Muscle layer of duodenum (tissue), 2 donors: ENCODE data around the gene PODXL2.

Experiments
- H3K27ac ChIP-seq: one replicate; pipeline ENCODE4 v1.7.0; 2013; ENCODE audit warnings: mild to moderate bottlenecking, low read length
- H3K27me3 ChIP-seq: one replicate; pipeline ENCODE4 v1.7.0; 2013; ENCODE audit warnings: low read depth, mild to moderate bottlenecking, control low read depth, low read length
- H3K36me3 ChIP-seq, 2 donors: one replicate each; pipeline ENCODE4 v1.7.0; 2013; ENCODE audit warnings: low read length in 2 of 2, control low read depth in 1 of 2, mild to moderate bottlenecking in 1 of 2; ENCODE audit not compliant: insufficient read depth in 2 of 2, control insufficient read depth in 1 of 2
- H3K4me1 ChIP-seq, 2 donors: one replicate each; pipeline ENCODE4 v1.7.0; 2013; ENCODE audit warnings: low read length in 2 of 2, mild to moderate bottlenecking in 2 of 2, control low read depth in 1 of 2, moderate library complexity in 1 of 2; ENCODE audit not compliant: insufficient read depth in 2 of 2, control insufficient read depth in 1 of 2
- H3K4me3 ChIP-seq, 2 donors: one replicate each; pipeline ENCODE4 v1.7.0; 2013; ENCODE audit warnings: low read length in 2 of 2, low read depth in 1 of 2, mild to moderate bottlenecking in 1 of 2
- H3K9me3 ChIP-seq, 2 donors: one replicate each; pipeline ENCODE4 v1.7.0; 2013; ENCODE audit warnings: low read length in 2 of 2, control low read depth in 1 of 2, mild to moderate bottlenecking in 1 of 2; ENCODE audit not compliant: control insufficient read depth in 1 of 2
- donor health status: healthy.

PODXL2 gene

DNA sequence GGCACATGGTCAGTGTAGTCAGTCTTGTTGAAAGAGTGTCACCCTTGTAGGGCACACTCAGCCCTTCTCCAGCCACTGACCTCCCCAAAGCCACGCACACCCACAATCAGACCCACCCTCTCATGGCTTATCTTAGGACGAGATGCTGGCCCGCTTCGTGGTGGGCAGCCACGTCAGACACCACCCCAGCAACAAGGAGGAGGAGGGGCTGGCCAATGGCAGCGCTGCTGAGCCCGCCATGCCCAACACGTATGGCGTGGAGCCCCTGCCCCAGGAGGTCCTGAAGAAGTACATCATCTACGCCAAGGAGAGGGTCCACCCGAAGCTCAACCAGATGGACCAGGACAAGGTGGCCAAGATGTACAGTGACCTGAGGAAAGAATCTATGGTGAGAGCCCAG is 10.1 kb upstream of the PODXL2 start:
- Histone ChIP-seq H3K27me3 (no peaks in the 10 kb centered on the region), H3K27ac (no peak overlapping the region), H3K9me3 (no peaks in the 10 kb centered on the region), H3K4me1 (no peaks in the 10 kb centered on the region), H3K4me3 (no peak overlapping the region), H3K36me3 (peaks cover 18 to 39% of the 10 kb centered on the region in 2 donors)

DNA sequence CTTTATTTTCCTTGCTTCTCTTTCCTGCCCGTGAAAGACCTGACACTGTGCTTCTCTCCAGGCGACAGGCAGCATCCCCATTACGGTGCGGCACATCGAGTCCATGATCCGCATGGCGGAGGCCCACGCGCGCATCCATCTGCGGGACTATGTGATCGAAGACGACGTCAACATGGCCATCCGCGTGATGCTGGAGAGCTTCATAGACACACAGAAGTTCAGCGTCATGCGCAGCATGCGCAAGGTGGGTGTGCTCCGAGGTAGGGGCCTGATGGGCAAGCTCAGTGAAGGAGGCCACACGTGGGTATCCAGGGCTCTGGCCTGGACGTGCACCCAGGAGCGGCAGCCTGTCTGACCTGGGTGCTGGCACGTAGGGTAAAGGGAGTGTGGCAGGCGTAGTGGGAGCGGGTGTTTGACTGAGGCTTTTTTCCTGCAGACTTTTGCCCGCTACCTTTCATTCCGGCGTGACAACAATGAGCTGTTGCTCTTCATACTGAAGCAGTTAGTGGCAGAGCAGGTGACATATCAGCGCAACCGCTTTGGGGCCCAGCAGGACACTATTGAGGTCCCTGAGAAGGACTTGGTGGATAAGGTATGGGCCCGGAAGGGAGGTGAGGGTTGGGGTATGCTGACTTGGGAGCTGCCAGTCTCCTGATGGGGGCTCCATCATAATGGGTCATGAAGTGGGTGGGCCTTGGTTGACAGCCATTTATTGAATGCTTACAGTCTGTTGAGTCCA is 8.2 kb upstream of the PODXL2 start:
- peaks cover 18 to 39% of the 10 kb centered on the region in 2 donors for H3K36me3 ChIP-seq
- no peaks in the 10 kb centered on the region for H3K27me3 ChIP-seq
- no peak overlapping the region for H3K27ac ChIP-seq
- no peaks in the 10 kb centered on the region for H3K9me3 ChIP-seq
- no peak overlapping the region for H3K4me3 ChIP-seq
- no peaks in the 10 kb centered on the region for H3K4me1 ChIP-seq

DNA sequence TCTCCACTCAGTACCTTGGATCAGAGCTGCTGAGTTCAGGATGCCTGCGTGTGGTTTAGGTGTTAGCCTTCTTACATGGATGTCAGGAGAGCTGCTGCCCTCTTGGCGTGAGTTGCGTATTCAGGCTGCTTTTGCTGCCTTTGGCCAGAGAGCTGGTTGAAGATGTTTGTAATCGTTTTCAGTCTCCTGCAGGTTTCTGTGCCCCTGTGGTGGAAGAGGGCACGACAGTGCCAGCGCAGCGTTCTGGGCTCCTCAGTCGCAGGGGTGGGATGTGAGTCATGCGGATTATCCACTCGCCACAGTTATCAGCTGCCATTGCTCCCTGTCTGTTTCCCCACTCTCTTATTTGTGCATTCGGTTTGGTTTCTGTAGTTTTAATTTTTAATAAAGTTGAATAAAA is 7.0 kb upstream of the PODXL2 start:
- Histone ChIP-seq H3K9me3 (no peaks in the 10 kb centered on the region), H3K4me3 (no peak overlapping the region), H3K4me1 (no peaks in the 10 kb centered on the region), H3K27me3 (no peaks in the 10 kb centered on the region), H3K27ac (no peak overlapping the region), H3K36me3 (peaks cover 11 to 30% of the 10 kb centered on the region in 2 donors)

DNA sequence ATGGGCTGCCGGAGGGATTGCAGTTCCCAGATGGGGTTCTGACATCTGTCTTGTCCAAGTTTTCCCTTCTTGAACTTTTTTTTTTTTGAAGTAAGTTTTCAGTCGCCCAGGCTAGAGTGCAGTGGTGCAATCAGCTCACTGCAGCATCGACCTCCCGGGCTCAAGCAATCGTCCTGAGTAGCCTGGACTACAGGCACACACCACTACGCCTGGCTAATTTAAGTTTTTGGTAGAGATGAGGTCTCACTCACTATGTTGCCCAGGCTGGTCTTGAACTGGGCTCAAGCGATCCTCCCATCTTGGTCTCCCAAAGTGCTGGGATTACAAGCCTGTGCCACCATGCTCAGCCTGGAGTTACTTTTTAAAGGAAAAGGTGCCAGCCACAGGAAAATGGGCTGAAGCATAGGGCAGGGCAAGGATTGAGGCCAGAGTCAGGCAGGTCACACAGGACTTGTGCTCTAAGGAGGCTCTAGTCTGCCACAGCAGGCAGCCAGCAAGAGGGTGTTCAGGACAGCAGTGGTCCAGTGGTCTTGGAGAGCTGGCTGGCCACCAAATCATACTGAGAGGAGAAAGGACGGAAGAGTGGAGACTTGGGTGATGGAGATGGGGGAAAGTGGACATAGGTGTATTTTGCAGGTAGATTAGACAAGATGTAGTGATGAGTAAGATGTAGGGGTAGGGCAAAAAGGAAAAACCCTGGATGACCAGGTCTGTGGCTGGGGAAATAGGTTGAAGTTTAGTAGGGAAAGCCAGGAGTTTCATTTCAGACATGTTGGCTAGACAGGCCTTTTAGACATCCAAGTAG is 6.0 kb upstream of the PODXL2 start:
- H3K36me3 ChIP-seq = peaks cover 8 to 21% of the 10 kb centered on the region in 2 donors
- H3K9me3 ChIP-seq = no peaks in the 10 kb centered on the region
- no peak overlapping the region for H3K27ac ChIP-seq
- no peaks in the 10 kb centered on the region for H3K27me3 ChIP-seq
- H3K4me3 ChIP-seq = no peak overlapping the region
- H3K4me1 ChIP-seq = no peaks in the 10 kb centered on the region

DNA sequence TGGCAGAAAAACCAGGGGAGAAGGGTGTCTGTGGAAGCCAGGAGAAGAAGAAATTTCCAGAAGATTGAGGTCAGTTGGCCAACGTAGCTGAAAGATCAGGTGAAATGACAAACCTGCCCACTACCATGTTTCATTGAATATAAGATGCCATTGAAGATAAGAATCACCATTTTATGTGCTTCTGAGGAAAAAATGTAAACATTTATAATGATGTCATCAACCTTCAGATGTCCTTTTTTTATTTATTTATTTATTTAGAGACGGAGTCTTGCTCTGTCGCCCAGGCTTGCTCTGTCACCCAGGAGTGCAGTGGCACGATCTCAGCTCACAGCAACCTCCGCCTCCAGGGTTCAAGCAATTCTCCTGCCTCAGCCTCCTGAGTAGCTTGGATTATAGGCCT is 4.9 kb upstream of the PODXL2 start:
- no peak overlapping the region for H3K27ac ChIP-seq
- no peak overlapping the region for H3K4me3 ChIP-seq
- no peaks in the 10 kb centered on the region for H3K27me3 ChIP-seq
- H3K36me3 ChIP-seq = peaks cover 8 to 21% of the 10 kb centered on the region in 2 donors
- H3K4me1 ChIP-seq = no peaks in the 10 kb centered on the region
- no peaks in the 10 kb centered on the region for H3K9me3 ChIP-seq

DNA sequence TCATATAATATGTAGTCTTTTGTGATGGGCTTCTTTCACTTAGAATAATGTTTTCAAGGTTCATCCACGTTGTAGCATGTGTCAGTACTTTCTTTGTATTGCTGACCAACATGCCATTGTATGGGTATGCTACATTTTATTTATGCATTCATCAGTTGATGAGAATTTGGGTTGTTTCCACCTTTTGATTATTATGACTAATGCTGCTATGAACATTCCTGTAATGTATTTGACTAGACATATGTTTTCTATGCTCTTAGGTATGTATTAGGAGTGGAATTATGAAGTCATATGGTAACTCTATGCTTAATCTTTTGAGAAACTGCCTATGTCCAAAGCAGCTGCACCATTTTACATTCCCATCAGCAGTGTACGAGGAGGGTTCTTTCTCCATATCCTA is 3.2 kb upstream of the PODXL2 start:
- Histone ChIP-seq H3K27me3 (peaks cover 10% of the 10 kb centered on the region), H3K4me3 (no peak overlapping the region), H3K27ac (no peak overlapping the region), H3K9me3 (no peaks in the 10 kb centered on the region), H3K36me3 (peaks cover 4 to 12% of the 10 kb centered on the region in 2 donors), H3K4me1 (peaks cover 0 to 12% of the 10 kb centered on the region in 2 donors)

DNA sequence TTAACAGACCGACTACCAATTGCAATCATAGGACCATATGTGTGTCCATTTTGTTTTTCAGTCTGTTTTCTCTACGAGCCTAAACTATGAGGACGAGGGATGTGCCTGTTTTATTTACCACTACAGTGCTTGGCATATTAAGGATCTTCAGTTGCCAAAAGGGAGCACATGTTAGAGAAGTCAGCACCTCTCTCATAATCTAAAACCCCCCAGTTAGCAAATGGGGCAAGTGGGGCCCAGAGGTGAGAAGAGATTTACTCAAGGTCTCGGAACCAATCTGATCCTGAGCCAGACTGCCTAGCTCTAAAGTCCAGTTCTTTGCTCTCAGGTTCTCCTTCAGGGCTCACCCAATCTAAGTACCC is 578 bp upstream of the PODXL2 start:
- Histone ChIP-seq H3K36me3 (no peaks in the 10 kb centered on the region), H3K9me3 (no peaks in the 10 kb centered on the region), H3K27me3 (peaks cover 13% of the 10 kb centered on the region), H3K4me1 (peaks cover 0 to 12% of the 10 kb centered on the region in 2 donors), H3K4me3 (no peak overlapping the region), H3K27ac (no peak overlapping the region)

DNA sequence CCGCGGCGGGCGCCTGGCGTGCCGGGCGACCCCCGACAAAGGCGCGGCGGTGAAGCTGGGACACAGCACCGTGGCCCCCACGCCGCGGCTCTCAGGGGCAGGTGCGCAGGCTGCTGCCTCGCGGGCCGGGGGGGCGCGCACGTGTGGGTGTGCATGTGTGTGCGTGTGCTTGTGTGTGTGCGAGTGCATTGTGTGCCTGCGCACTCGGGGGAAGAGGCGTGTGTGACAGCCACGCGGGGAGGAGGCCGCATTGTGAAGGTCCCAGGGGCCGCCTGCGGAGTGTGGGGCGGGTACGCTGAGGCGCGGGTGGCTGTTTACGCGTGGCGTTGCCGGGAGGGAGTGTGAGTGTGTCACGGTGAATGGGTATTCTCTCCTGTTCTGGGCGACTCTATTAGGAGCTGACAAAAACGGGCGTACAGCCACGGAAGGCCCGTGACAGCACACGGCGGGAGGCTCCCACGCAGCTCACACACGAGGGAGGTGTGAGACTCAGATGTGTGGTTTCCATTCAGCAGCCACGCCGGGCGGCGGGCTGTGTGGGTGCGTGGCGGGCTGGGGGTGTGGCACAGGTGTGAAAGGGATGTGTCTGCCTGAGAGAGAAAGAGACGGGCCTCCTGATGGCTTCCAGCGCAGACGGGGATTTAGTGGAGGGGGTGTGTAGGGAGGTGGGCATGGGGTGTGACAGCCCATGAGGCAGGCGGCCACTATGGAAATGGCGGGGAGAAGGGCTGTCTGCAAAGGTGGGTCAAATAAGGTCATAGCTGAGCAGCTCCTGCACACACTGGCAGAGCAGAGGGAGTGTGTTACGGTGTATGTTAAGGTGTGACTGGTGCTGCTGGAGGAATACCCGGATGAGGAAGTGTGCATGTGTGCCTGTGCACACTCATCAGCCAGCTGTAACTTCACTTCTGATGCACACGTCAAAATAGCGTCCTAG is 750 bp downstream of the PODXL2 start:
- Histone ChIP-seq H3K4me3 (peak overlapping the region; percentile 46 to 75), H3K9me3 (no peaks in the 10 kb centered on the region)

DNA sequence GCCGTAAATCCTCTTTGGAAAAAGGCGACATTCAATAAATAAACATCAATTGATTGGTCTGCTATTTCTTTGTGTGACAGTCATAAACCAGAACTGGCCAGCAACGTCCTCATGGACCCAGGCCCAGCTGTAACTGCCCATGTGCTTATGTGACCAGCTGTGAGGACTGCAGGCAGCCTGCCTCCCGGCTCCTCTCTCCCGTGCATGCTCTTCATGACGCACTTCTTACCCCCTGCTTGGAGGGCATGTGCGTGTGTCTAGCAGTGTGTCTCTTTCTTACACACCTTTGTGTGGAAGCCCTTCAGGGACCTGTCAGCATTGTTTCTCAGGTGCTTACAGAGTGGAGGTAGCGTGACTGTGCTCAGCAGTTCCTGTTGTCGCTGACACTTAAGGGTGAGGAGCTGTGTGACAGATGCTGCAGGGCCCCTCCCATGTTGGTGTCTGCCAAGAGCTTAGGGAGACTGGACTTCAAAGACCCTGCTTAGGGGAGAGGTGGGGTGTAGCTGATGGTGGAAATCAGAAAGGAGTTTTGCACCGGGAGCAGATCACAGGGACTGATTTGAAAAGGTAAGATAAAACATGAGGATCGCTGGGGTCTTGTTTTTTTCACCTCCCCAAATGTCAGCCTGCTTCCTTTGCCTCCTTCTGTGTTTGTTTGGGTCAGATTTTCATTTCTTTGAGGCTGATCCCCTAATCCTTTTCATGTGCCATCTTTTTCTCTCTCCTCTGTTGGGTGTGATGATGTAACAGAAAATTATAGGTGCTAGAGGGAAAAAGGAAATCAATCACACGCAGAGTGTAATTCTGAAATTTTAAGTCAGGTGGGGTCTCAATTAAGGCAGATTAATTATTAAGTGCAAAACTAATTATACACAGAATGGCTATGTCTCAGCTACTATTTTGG is 2.1 kb downstream of the PODXL2 start:
- Histone ChIP-seq H3K27ac (no peak overlapping the region), H3K9me3 (no peaks in the 10 kb centered on the region), H3K4me1 (peaks cover 0 to 12% of the 10 kb centered on the region in 2 donors), H3K36me3 (no peaks in the 10 kb centered on the region), H3K4me3 (no peak overlapping the region), H3K27me3 (peaks cover 13% of the 10 kb centered on the region)

More for the DNA sequence above, 750 bp downstream of the PODXL2 start:
- H3K27me3 ChIP-seq = peaks cover 13% of the 10 kb centered on the region
- peaks cover 0 to 12% of the 10 kb centered on the region in 2 donors for H3K4me1 ChIP-seq
- H3K27ac ChIP-seq = no peak overlapping the region
- no peaks in the 10 kb centered on the region for H3K36me3 ChIP-seq

DNA sequence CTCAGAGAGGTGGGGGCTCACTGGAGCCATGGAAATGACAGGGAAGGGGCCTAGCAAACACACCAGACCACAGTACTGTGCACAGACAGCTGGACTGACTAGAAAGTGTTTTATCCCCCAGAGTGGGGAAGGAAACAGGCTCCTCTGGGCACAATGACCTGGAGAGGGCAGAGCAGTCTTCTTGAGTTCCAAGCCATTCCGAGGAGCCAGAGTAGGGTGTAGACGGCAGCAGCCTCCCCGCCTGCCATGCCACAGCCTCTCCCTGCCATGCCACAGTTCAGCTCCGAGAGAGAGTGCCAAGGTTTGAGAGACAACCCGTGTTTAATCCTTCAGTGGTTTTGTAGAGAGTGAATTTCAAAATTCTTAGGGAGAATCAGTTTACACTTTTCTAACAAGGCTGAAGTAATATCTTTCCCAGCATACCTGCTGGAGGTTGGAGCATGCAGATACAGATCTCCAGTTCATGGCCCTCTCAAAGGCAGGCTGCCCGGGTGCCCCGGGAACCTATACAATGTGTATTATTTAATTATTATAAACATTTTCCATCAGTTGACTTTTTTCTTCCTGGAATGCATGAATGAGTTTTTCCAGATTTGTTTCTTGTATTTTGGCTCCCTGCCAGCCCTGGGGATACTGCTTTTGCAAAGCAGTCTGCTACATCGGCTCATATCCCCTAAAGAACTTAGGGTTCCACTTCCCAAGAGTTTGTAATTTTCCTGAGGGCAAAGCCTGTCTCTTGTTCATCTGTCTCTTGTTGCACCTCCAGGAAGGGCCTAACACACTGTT is 3.2 kb downstream of the PODXL2 start:
- H3K27ac ChIP-seq = no peak overlapping the region
- H3K36me3 ChIP-seq = no peaks in the 10 kb centered on the region
- H3K4me3 ChIP-seq = no peak overlapping the region
- H3K4me1 ChIP-seq = peaks cover 0 to 12% of the 10 kb centered on the region in 2 donors
- H3K27me3 ChIP-seq = peaks cover 13% of the 10 kb centered on the region
- H3K9me3 ChIP-seq = no peaks in the 10 kb centered on the region
